ENCODE data around the gene AWAT2. TPM values are rescaled to one million over a fixed set of nuclear protein-coding genes. Genes with fewer than 3 reads are reported as not detected.

Gene AWAT2
- total RNA-seq, 1 donor from 2014 or later, result not detected

DNA sequence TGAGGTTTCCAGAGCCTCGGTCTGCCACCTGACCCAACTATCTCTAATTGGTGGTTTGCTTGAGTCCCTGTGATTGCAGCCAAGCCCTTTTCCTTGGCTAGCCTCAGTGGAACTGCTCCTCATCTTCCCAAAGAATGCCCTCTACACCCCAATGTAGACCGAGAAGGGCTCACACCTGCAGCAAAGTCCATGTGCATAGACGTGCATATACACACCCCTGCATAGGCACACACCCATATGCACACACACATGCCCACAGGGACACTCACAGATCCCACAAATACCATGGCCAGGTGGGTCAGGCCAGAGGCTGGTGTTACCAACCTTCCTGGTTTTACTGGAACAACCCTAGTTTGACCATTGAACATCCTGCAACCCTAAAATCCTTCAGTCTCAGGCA, 332 bp downstream of the AWAT2 start:
- no peaks in the 10 kb centered on the region for H3K36me3 Mint-ChIP-seq (ENCODE audit: unreplicated experiment)
- H3K27ac Mint-ChIP-seq (ENCODE audit: unreplicated experiment), result no peak overlapping the region
- peaks cover 3% of the 10 kb centered on the region for H3K27me3 Mint-ChIP-seq (ENCODE audit: unreplicated experiment)
- DNase-seq, result no peak
- TF ChIP-seq, protein P1, sequence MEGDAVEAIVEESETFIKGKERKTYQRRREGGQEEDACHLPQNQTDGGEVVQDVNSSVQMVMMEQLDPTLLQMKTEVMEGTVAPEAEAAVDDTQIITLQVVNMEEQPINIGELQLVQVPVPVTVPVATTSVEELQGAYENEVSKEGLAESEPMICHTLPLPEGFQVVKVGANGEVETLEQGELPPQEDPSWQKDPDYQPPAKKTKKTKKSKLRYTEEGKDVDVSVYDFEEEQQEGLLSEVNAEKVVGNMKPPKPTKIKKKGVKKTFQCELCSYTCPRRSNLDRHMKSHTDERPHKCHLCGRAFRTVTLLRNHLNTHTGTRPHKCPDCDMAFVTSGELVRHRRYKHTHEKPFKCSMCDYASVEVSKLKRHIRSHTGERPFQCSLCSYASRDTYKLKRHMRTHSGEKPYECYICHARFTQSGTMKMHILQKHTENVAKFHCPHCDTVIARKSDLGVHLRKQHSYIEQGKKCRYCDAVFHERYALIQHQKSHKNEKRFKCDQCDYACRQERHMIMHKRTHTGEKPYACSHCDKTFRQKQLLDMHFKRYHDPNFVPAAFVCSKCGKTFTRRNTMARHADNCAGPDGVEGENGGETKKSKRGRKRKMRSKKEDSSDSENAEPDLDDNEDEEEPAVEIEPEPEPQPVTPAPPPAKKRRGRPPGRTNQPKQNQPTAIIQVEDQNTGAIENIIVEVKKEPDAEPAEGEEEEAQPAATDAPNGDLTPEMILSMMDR (IDR thresholded peaks at IDR 0.05; ENCODE audit: partially characterized antibody, unreplicated experiment), result no peak
- no peaks in the 10 kb centered on the region for H3K9me3 Mint-ChIP-seq (ENCODE audit: unreplicated experiment)
- H3K4me1 Mint-ChIP-seq (ENCODE audit: low read depth, unreplicated experiment), result no peaks in the 10 kb centered on the region
- no peak overlapping the region for H3K4me3 Mint-ChIP-seq (ENCODE audit: unreplicated experiment)

GRCh38 chrX:70046978-70047377, 2.8 kb downstream of the AWAT2 start:
- Mint-ChIP-seq H3K4me1 (ENCODE audit: low read depth, unreplicated experiment) (no peaks in the 10 kb centered on the region), H3K36me3 (ENCODE audit: unreplicated experiment) (no peaks in the 10 kb centered on the region), H3K9me3 (ENCODE audit: unreplicated experiment) (no peaks in the 10 kb centered on the region), H3K4me3 (ENCODE audit: unreplicated experiment) (no peak overlapping the region), H3K27me3 (ENCODE audit: unreplicated experiment) (peaks cover 3% of the 10 kb centered on the region), H3K27ac (ENCODE audit: unreplicated experiment) (no peak overlapping the region)
- no peak for DNase-seq
- TF ChIP-seq, protein P1 (IDR thresholded peaks at IDR 0.05; ENCODE audit: partially characterized antibody, unreplicated experiment), result no peak

- Mint-ChIP-seq H3K36me3 (ENCODE audit: unreplicated experiment) (no peaks in the 10 kb centered on the region), H3K4me3 (ENCODE audit: unreplicated experiment) (no peak overlapping the region), H3K9me3 (ENCODE audit: unreplicated experiment) (no peaks in the 10 kb centered on the region), H3K27ac (ENCODE audit: unreplicated experiment) (no peak overlapping the region), H3K4me1 (ENCODE audit: low read depth, unreplicated experiment) (no peaks in the 10 kb centered on the region), H3K27me3 (ENCODE audit: unreplicated experiment) (peaks cover 3% of the 10 kb centered on the region)
- no peak for DNase-seq
- TF ChIP-seq, protein P1 (IDR thresholded peaks at IDR 0.05; ENCODE audit: partially characterized antibody, unreplicated experiment), result no peak
Observed at GRCh38 chrX:70044541-70045245, 5.0 kb downstream of the AWAT2 start.

GRCh38 chrX:70043685-70044084, 6.1 kb downstream of the AWAT2 start:
- Mint-ChIP-seq H3K36me3 (ENCODE audit: unreplicated experiment) (no peaks in the 10 kb centered on the region), H3K27ac (ENCODE audit: unreplicated experiment) (no peak overlapping the region), H3K27me3 (ENCODE audit: unreplicated experiment) (peaks cover 3% of the 10 kb centered on the region), H3K4me3 (ENCODE audit: unreplicated experiment) (no peak overlapping the region), H3K4me1 (ENCODE audit: low read depth, unreplicated experiment) (no peaks in the 10 kb centered on the region), H3K9me3 (ENCODE audit: unreplicated experiment) (no peaks in the 10 kb centered on the region)
- TF ChIP-seq, protein P1 (IDR thresholded peaks at IDR 0.05; ENCODE audit: partially characterized antibody, unreplicated experiment), result no peak
- no peak for DNase-seq

Data from glutamatergic neuron (in vitro differentiated cells).